Loucy (cell line): Measurements from ENCODE around the gene CHN2.

ENCODE experiments used
- H2AFZ ChIP-seq: fragments of 200-600 bp; sonication (generic); 2 replicates; pipeline ENCODE4 v1.6.0; 2016; ENCODE audit warnings: antibody characterized with exemption, mild to moderate bottlenecking, low read length, moderate library complexity
- H3F3A ChIP-seq: fragments of 200-600 bp; 2 replicates; pipeline ENCODE4 v1.6.0; 2016; ENCODE audit warnings: antibody characterized with exemption, low read depth, mild to moderate bottlenecking
- H3K27me3 ChIP-seq: fragments of 200-600 bp; sonication (generic); 2 replicates; pipeline ENCODE4 v1.6.1; 2014; ENCODE audit warnings: low read length, mild to moderate bottlenecking; ENCODE audit not compliant: insufficient read depth, poor library complexity, severe bottlenecking
- H3K36me3 ChIP-seq: fragments of 200-600 bp; sonication (generic); 2 replicates; pipeline ENCODE4 v1.6.1; 2016; ENCODE audit warnings: low read length; ENCODE audit not compliant: insufficient read depth
- H3K4me1 ChIP-seq: fragments of 200-600 bp; sonication (generic); 2 replicates; pipeline ENCODE4 v1.5.1; 2014; ENCODE audit warnings: low read length, mild to moderate bottlenecking; ENCODE audit not compliant: insufficient read depth, poor library complexity, severe bottlenecking
- H3K4me2 ChIP-seq: fragments of 200-600 bp; sonication (generic); 2 replicates; pipeline ENCODE4 v1.6.0; 2014; ENCODE audit warnings: antibody characterized with exemption, low read length, low read depth, mild to moderate bottlenecking; ENCODE audit not compliant: poor library complexity, severe bottlenecking
- H3K4me3 ChIP-seq: fragments of 200-600 bp; sonication (generic); 2 replicates; pipeline ENCODE4 v1.5.1; 2014; ENCODE audit warnings: low read length, mild to moderate bottlenecking, mixed read lengths; ENCODE audit not compliant: poor library complexity, severe bottlenecking
- H3K79me2 ChIP-seq: fragments of 200-600 bp; sonication (generic); 2 replicates; pipeline ENCODE4 v1.6.1; 2014; ENCODE audit warnings: low read length; ENCODE audit not compliant: insufficient read depth
- H3K9ac ChIP-seq: fragments of 200-600 bp; sonication (generic); 2 replicates; pipeline ENCODE4 v1.6.0; 2014; ENCODE audit warnings: mild to moderate bottlenecking, low read depth, low read length, moderate library complexity; ENCODE audit not compliant: poor library complexity, severe bottlenecking
- H3K9me2 ChIP-seq: fragments of 200-600 bp; sonication (generic); replicated peaks from 2 replicates; pipeline ENCODE4 v1.6.1; 2016; ENCODE audit warnings: low read depth, low read length, mixed read lengths
- H3K9me3 ChIP-seq: fragments of 200-600 bp; sonication (generic); 2 replicates; pipeline ENCODE4 v1.6.1; 2014; ENCODE audit warnings: mild to moderate bottlenecking, antibody characterized with exemption, low read length, low read depth; ENCODE audit not compliant: insufficient read depth
- H4K20me1 ChIP-seq: fragments of 200-600 bp; sonication (generic); 2 replicates; pipeline ENCODE4 v1.6.0; 2014; ENCODE audit warnings: antibody characterized with exemption, low read length, mild to moderate bottlenecking; ENCODE audit not compliant: insufficient read depth, poor library complexity, severe bottlenecking
- CTCF ChIP-seq: fragments of 200-600 bp; sonication (generic); conservative IDR thresholded peaks from 2 replicates; pipeline ENCODE4 v1.5.1; 2014; ENCODE audit warnings: mild to moderate bottlenecking, antibody characterized with exemption, low read length
- EZH2phosphoT487 ChIP-seq: fragments of 200-600 bp; IDR thresholded peaks from 2 replicates; pipeline ENCODE4 v1.6.1; 2018; ENCODE audit warnings: antibody characterized with exemption, mild to moderate bottlenecking, moderate library complexity, borderline replicate concordance

The CHN2 gene

GRCh38 chr7:29150856-29151255 is 43.7 kb upstream of the CHN2 start:
- H3K36me3 ChIP-seq: no peaks in the 10 kb centered on the region
- no peaks in the 10 kb centered on the region for H3K27me3 ChIP-seq
- H3K9me2 ChIP-seq: no peaks in the 10 kb centered on the region
- TF ChIP-seq CTCF (no peak), EZH2phosphoT487 (no peak)
- no peaks in the 10 kb centered on the region for H3K79me2 ChIP-seq
- H3K4me2 ChIP-seq: no peak overlapping the region
- H3K4me3 ChIP-seq: no peak overlapping the region
- no peaks in the 10 kb centered on the region for H3K9me3 ChIP-seq
- H3K9ac ChIP-seq: no peak overlapping the region
- H4K20me1 ChIP-seq: no peaks in the 10 kb centered on the region
- no peak overlapping the region for H2AFZ ChIP-seq
- no peaks in the 10 kb centered on the region for H3K4me1 ChIP-seq
- no peaks in the 10 kb centered on the region for H3F3A ChIP-seq

- no peaks in the 10 kb centered on the region for H3K36me3 ChIP-seq
- no peaks in the 10 kb centered on the region for H3K9me2 ChIP-seq
- H4K20me1 ChIP-seq: no peaks in the 10 kb centered on the region
Measured at GRCh38 chr7:29154076-29154475, 40.5 kb upstream of the CHN2 start.

GRCh38 chr7:29156907-29157452 is 37.6 kb upstream of the CHN2 start:
- H2AFZ ChIP-seq: peak overlapping the region; percentile 72
- H3K27me3 ChIP-seq: no peaks in the 10 kb centered on the region
- H3K36me3 ChIP-seq: no peaks in the 10 kb centered on the region
- H3K4me2 ChIP-seq: peak overlapping the region; percentile 56
- no peaks in the 10 kb centered on the region for H3F3A ChIP-seq
- H3K4me1 ChIP-seq: peaks cover 20% of the 10 kb centered on the region
- H4K20me1 ChIP-seq: no peaks in the 10 kb centered on the region
- H3K9me3 ChIP-seq: no peaks in the 10 kb centered on the region
- no peak for TF ChIP-seq EZH2phosphoT487
- peak; percentile 33 for TF ChIP-seq CTCF
- no peaks in the 10 kb centered on the region for H3K79me2 ChIP-seq
- peak overlapping the region; percentile 2 for H3K9ac ChIP-seq
- no peaks in the 10 kb centered on the region for H3K9me2 ChIP-seq
- peak overlapping the region; percentile 60 for H3K4me3 ChIP-seq

More at GRCh38 chr7:29154076-29154475, 40.5 kb upstream of the CHN2 start:
- Histone ChIP-seq H3F3A (no peaks in the 10 kb centered on the region), H2AFZ (no peak overlapping the region), H3K79me2 (no peaks in the 10 kb centered on the region), H3K4me1 (peaks cover 18% of the 10 kb centered on the region), H3K9ac (no peak overlapping the region), H3K9me3 (no peaks in the 10 kb centered on the region), H3K4me2 (no peak overlapping the region), H3K27me3 (no peaks in the 10 kb centered on the region), H3K4me3 (no peak overlapping the region)
- TF ChIP-seq EZH2phosphoT487 (no peak), CTCF (no peak)
